Activated CD8-positive, alpha-beta memory T cell treated with anti-CD3 and anti-CD28 coated beads, Interleukin-2, amount 50 U/mL, for 4 hours (primary cell): ENCODE results near the gene CRADD.
"Not testable (repeated sequence)": the region's sequence is repeated elsewhere in the genome, so short reads cannot be mapped to it uniquely, and the experiment has no call there.

Experiments
- DNase-seq: peaks from one replicate; pipeline ENCODE4 v3.0.0-alpha.2; 2020

Gene CRADD

GRCh38 chr12:93850481-93851256, 173.5 kb downstream of the CRADD start:
- DNase-seq, result no peak

GRCh38 chr12:93851257-93851671, 174.1 kb downstream of the CRADD start:
- DNase-seq, result no peak

- DNase-seq, result no peak
These were observed 175.0 kb downstream of the CRADD start for GRCh38 chr12:93852173-93852591.

GRCh38 chr12:93853698-93854478, 176.7 kb downstream of the CRADD start:
- no peak for DNase-seq

GRCh38 chr12:93855261-93855660, 178.1 kb downstream of the CRADD start:
- DNase-seq, result no peak

- DNase-seq, result no peak
These were observed 179.4 kb downstream of the CRADD start for GRCh38 chr12:93856611-93857010.

GRCh38 chr12:93857279-93857938, 180.2 kb downstream of the CRADD start:
- no peak for DNase-seq

GRCh38 chr12:93857991-93858447, 180.8 kb downstream of the CRADD start:
- DNase-seq, result no peak

- DNase-seq, result no peak
These were observed 183.6 kb downstream of the CRADD start for GRCh38 chr12:93860668-93861373.

- no peak for DNase-seq
These were observed 185.2 kb downstream of the CRADD start for GRCh38 chr12:93862424-93862823.

GRCh38 chr12:93865751-93866150, 188.6 kb downstream of the CRADD start:
- DNase-seq, result no peak

GRCh38 chr12:93868771-93869170, 191.6 kb downstream of the CRADD start:
- DNase-seq, result no peak

GRCh38 chr12:93870020-93870795, 193.0 kb downstream of the CRADD start:
- no peak for DNase-seq

- not testable (repeated sequence) for DNase-seq
These were observed 194.4 kb downstream of the CRADD start for GRCh38 chr12:93871566-93871965.

GRCh38 chr12:93873561-93873960, 196.4 kb downstream of the CRADD start:
- DNase-seq, result no peak

GRCh38 chr12:93875157-93875556, 198.0 kb downstream of the CRADD start:
- no peak for DNase-seq

GRCh38 chr12:93876360-93876759, 199.2 kb downstream of the CRADD start:
- no peak for DNase-seq

- no peak for DNase-seq
These were observed 200.3 kb downstream of the CRADD start for GRCh38 chr12:93877446-93877845.

GRCh38 chr12:93879476-93880421, 202.6 kb downstream of the CRADD start:
- no peak for DNase-seq

- DNase-seq, result no peak
These were observed 203.8 kb downstream of the CRADD start for GRCh38 chr12:93880853-93881522.
